Right lobe of liver (tissue), 6 donors: ENCODE data around the gene KATNAL1. TPM values are rescaled to one million over a fixed set of nuclear protein-coding genes. Genes with fewer than 3 reads are reported as not detected.

Experiments used
- ATAC-seq, 4 donors: fragments of 200-7000 bp; cut with Tn5 transposase; one replicate each; pipeline ENCODE4 v1.9.1; 2020; ENCODE audit warnings: mild to moderate bottlenecking in 4 of 4, moderate library complexity in 4 of 4
- DNase-seq, 3 donors: peaks; one replicate each; pipeline ENCODE4 v3.0.0-alpha.2; 2020
- H3K27ac ChIP-seq, 3 donors: fragments of 200-600 bp; one replicate each; pipeline ENCODE4 v1.8.0; 2022
- H3K27me3 ChIP-seq, 2 donors: fragments of 200-600 bp; one replicate each; pipeline ENCODE4 v1.8.0; 2022
- H3K36me3 ChIP-seq, 4 donors: fragments of 200-600 bp; sonication (generic) in 1 of 4; one replicate each; pipeline versions ENCODE4 v1.5.1 to v1.8.0; 2017 to 2022; ENCODE audit warnings: control low read depth in 1 of 4
- H3K4me1 ChIP-seq, 4 donors: fragments of 200-600 bp; sonication (generic) in 1 of 4; one replicate each; pipeline versions ENCODE4 v1.5.1 to v1.8.0; 2017 to 2022; ENCODE audit warnings: control low read depth in 1 of 4
- H3K4me3 ChIP-seq, 3 donors: fragments of 200-600 bp; one replicate each; pipeline ENCODE4 v1.8.0; 2022
- H3K9me3 ChIP-seq, 4 donors: fragments of 200-600 bp; sonication (generic) in 1 of 4; one replicate each; pipeline versions ENCODE4 v1.5.1 to v1.8.0; 2017 to 2022; ENCODE audit warnings: control low read depth in 1 of 4
- CTCF ChIP-seq, 4 donors: fragments of 200-600 bp in 3 of 4; fragments of 450-650 bp in 1 of 4; IDR thresholded peaks; one replicate each; pipeline versions ENCODE4 v1.5.1 to v1.8.0; 2016 to 2022; ENCODE audit warnings: antibody characterized with exemption in 4 of 4, mild to moderate bottlenecking in 2 of 4
- POLR2A ChIP-seq: fragments of 450-650 bp; IDR thresholded peaks from one replicate; pipeline ENCODE4 v1.6.1; 2017; ENCODE audit warnings: antibody characterized with exemption, mild to moderate bottlenecking
- WGBS: methylation state at CpG from one replicate; pipeline ENCODE4 v1.1.6; 2018; ENCODE audit warnings: low coverage, low lambda C conversion rate; ENCODE audit not compliant: insufficient coverage; ENCODE audit errors: missing lambda C conversion rate; 5-methylcytosine and 5-hydroxymethylcytosine counted together
- intact Hi-C, 2 donors: fragments of 100-400 bp; cut with DNase I; formaldehyde crosslinking; loops; one replicate each; pipeline versions ENCODE4 v1.11.2 to v1.14.1; 2022
- total RNA-seq, 6 experiments: library from RNA; depleted of rRNA in 2 of 6; stranded (reverse); fragments of >200 nt in 2 of 6; fragmentation: NEBNext Ultra II Directional in 3 of 6; extraction: Animal tissue kit (Norgen Biotek cat#: 25700) in 3 of 6; gene quantifications; one replicate each; pipeline versions ENCODE4 v1.1.0 to v1.2.4, GENCODE V29; 2016 to 2023
- donor health status: DM: no; HTN: yes; CAD: no.
- donor health status: DM: no; HTN: no; CAD: no.
- donor health status: DM: no; HTN: no; CAD: no.
- donor health status: DM: no; HTN: yes; CAD: no.
- donor health status: DM: no; HTN: yes; CAD: no.

KATNAL1 gene
- total RNA-seq, 6 experiments from 2014 or later: 6.3 to 10.0 (median 9.3) TPM

DNA sequence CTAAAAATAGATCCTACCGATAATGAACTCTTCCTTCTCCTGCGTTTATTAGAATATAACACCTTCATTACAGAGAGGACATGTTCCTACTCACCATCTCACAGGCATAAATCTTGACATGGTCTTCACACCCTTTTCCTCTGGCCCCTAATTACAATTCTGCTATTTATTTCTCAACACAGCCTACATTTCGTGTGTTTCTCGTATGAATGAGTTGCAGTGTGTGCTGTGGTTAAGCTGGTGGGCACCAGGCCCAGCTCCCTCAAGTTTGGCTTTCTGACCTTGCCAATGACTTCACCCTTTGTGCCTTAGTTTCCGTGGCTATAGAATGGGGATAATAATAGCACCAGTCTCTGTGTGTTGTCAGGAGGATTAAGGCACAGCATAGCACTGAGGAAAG, 12.3 kb upstream of the KATNAL1 start:
- Histone ChIP-seq H3K9me3 (no peaks in the 10 kb centered on the region), H3K27me3 (no peaks in the 10 kb centered on the region), H3K36me3 (no peaks in the 10 kb centered on the region), H3K4me3 (no peak overlapping the region), H3K27ac (no peak overlapping the region), H3K4me1 (peaks cover 0 to 18% (median 2%) of the 10 kb centered on the region in 4 donors)
- DNase-seq (no peak), ATAC-seq (no peak)
- TF ChIP-seq POLR2A: no peak
- TF ChIP-seq CTCF (IDR thresholded peaks at IDR 0.05): no peak
- whole genome bisulfite sequencing: 69% methylated on average over 5 of the region's 5 CpGs
- intact Hi-C loops: no loop called here

DNA sequence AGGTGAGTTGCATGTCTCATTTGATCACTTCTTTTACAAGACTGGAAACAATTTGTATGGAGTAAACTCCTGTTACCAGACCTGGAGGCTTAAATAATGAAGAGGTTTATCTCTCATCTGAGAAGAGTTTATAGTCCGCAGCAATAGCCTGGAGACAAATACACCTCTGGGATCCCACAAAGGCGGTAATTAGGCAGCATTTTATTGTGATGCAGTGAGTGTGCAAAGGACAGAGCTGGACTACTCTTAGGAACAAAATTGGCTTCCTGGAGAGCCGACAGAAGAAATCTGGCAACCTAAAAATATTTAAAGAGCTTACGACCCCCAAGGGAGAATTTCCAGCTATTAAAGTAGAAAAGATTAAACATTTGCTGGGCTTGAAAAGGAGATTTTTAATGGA, 11.8 kb upstream of the KATNAL1 start:
- TF ChIP-seq POLR2A: no peak
- TF ChIP-seq CTCF (IDR thresholded peaks at IDR 0.05): no peak
- ATAC-seq (no peak), DNase-seq (no peak)
- intact Hi-C loops: no loop called here
- Histone ChIP-seq H3K4me1 (peaks cover 0 to 18% (median 2%) of the 10 kb centered on the region in 4 donors), H3K27ac (peak overlapping the region in 1 of 3 donors; percentile 80), H3K9me3 (no peaks in the 10 kb centered on the region), H3K27me3 (no peaks in the 10 kb centered on the region), H3K36me3 (no peaks in the 10 kb centered on the region), H3K4me3 (no peak overlapping the region)
- WGBS: 95% methylated on average over 4 of the region's 4 CpGs

- 20% methylated on average over 1 of the region's 1 CpG for WGBS
- DNase-seq: peak in 1 of 3 donors; percentile 68
- Histone ChIP-seq H3K9me3 (no peaks in the 10 kb centered on the region), H3K27me3 (no peaks in the 10 kb centered on the region), H3K4me1 (peaks cover 0 to 18% (median 2%) of the 10 kb centered on the region in 4 donors), H3K36me3 (no peaks in the 10 kb centered on the region), H3K27ac (peak overlapping the region; percentile 31 to 82 (median 80)), H3K4me3 (no peak overlapping the region)
- peak; percentile 85 to 90 (median 88) for ATAC-seq
- no peak for TF ChIP-seq POLR2A
- intact Hi-C loops: no loop called here
These were observed 10.7 kb upstream of the KATNAL1 start for GRCh38 chr13:30318026-30318425.

- ATAC-seq (no peak), DNase-seq (no peak)
- WGBS: 76% methylated on average over 2 of the region's 2 CpGs
- Histone ChIP-seq H3K27me3 (no peaks in the 10 kb centered on the region), H3K9me3 (no peaks in the 10 kb centered on the region), H3K4me1 (peaks cover 0 to 18% (median 2%) of the 10 kb centered on the region in 4 donors), H3K27ac (no peak overlapping the region), H3K4me3 (no peak overlapping the region), H3K36me3 (no peaks in the 10 kb centered on the region)
- no peak for TF ChIP-seq CTCF (IDR thresholded peaks at IDR 0.05)
- no peak for TF ChIP-seq POLR2A
- intact Hi-C loops: no loop called here
These were observed 7.2 kb upstream of the KATNAL1 start for GRCh38 chr13:30314562-30314961.

- no peak overlapping the region for H3K27ac ChIP-seq
- peaks cover 0 to 18% (median 2%) of the 10 kb centered on the region in 4 donors for H3K4me1 ChIP-seq
- H3K36me3 ChIP-seq: no peaks in the 10 kb centered on the region
- H3K4me3 ChIP-seq: no peak overlapping the region
- no peaks in the 10 kb centered on the region for H3K27me3 ChIP-seq
- DNase-seq (no peak), ATAC-seq (no peak)
- TF ChIP-seq CTCF (IDR thresholded peaks at IDR 0.05) (no peak), POLR2A (no peak)
- WGBS: 75% methylated on average over 2 of the region's 2 CpGs
- H3K9me3 ChIP-seq: no peaks in the 10 kb centered on the region
- intact Hi-C loops: no loop called here
These were observed 6.7 kb upstream of the KATNAL1 start for GRCh38 chr13:30314069-30314468.
